ENCODE results near the gene ANTXRL.

DNA sequence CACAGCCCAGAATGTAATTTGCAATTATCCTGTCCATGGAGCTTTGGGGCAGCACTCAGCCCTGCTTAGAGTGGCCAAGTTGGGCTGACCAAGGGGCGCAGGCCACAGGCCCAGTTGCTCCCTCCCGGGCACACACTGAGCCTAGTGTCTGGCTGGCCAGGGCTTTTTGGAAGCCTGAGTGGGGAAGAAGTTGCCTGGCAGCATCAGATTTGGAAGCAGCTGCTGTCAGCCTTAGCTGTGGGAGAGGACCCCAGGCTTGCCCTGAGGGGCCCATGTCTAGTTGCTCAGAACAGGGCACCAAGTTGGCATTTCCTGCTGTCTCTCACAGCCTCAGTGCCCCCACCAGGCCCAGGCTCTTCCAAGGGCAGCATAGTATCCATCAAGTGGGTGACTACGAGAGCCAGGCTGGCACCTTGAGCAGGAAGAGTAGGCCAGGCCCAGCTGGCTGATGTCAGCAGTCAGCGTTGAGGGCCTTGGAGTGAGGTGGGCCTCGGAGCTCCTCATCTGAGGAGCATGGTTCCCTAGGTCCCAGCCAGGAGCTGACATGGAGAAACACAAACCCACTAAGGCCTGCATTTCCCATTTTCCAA lies 14.4 kb downstream of the ANTXRL start:
- TF ChIP-seq, protein P1, sequence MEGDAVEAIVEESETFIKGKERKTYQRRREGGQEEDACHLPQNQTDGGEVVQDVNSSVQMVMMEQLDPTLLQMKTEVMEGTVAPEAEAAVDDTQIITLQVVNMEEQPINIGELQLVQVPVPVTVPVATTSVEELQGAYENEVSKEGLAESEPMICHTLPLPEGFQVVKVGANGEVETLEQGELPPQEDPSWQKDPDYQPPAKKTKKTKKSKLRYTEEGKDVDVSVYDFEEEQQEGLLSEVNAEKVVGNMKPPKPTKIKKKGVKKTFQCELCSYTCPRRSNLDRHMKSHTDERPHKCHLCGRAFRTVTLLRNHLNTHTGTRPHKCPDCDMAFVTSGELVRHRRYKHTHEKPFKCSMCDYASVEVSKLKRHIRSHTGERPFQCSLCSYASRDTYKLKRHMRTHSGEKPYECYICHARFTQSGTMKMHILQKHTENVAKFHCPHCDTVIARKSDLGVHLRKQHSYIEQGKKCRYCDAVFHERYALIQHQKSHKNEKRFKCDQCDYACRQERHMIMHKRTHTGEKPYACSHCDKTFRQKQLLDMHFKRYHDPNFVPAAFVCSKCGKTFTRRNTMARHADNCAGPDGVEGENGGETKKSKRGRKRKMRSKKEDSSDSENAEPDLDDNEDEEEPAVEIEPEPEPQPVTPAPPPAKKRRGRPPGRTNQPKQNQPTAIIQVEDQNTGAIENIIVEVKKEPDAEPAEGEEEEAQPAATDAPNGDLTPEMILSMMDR (IDR thresholded peaks at IDR 0.05; ENCODE audit: poor library complexity): no peak
- TF ChIP-seq EZH2phosphoT487 (IDR thresholded peaks at IDR 0.05; ENCODE audit: low read depth, severe bottlenecking, unreplicated experiment): no peak
- no peak for TF ChIP-seq EZH2 (IDR thresholded peaks at IDR 0.05; ENCODE audit: borderline replicate concordance)
